KBM-7 (cell line): Measurements from ENCODE around the gene GRAMD2A.
A peak's percentile ranks its signal among the peaks of the same experiment; 100 is the strongest.

Source experiments
- DNase-seq: peaks from one replicate; pipeline ENCODE4 v3.0.0-alpha.2; 2015
- in situ Hi-C: fragments of 300-500 bp; cut with MboI; formaldehyde crosslinking; loops from 2 replicates; pipeline ENCODE4 v1.14.3; 2020; ENCODE audit warnings: low sequenced_read_pairs, low pct_unique_long_range_greater_than_20kb, mixed read lengths

GRAMD2A gene

DNA sequence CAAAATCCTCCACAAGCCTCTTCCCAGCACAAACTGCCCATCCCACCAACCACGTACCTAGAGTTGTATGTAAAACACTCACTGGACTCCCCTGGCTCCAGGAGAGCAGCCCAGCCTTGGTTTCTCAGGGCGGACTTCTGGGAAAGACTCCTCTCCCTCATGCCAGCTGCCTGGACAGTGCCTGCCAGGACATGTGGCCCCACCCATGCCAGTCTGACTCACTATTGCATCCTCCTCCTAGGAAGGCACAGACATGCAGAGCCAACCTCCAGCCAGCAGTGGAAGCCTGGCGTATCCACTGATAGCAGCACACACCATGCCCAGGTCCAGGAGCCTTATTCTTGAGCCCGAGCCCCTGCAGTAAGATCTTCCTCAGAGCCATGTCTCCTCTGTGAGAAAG lies 24.8 kb upstream of the GRAMD2A start:
- no peak for DNase-seq
- in situ Hi-C loops, result no loop called here

- in situ Hi-C loops, result no loop called here
- DNase-seq, result peak; percentile 51
These were observed 23.1 kb upstream of the GRAMD2A start for GRCh38 chr15:72220687-72221086.

DNA sequence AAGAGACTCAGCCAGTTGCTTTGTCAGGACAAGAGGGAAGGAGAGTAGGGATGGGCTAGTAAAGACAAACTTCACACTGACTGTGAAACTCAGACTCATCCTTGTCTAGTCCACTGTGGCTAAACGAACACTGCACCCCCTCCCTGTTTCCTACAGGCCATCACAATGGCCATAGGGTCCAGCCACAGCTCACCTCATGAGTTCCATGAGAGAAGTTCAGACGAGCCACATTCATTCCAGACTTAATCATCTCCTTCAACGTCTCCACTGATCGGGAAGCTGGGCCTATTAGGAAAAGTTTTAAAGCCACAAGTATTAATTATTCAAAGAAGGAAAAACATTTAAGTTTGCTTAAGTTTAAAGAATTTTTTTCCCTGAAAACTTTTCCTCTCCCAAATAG lies 19.6 kb upstream of the GRAMD2A start:
- in situ Hi-C loops, result no loop called here
- DNase-seq, result no peak

GRCh38 chr15:72216079-72216478 lies 18.5 kb upstream of the GRAMD2A start:
- DNase-seq, result no peak
- in situ Hi-C loops, result no loop called here

- no peak for DNase-seq
- in situ Hi-C loops, result no loop called here
These were observed 10.0 kb upstream of the GRAMD2A start for GRCh38 chr15:72207558-72208085.

- in situ Hi-C loops, result no loop called here
- no peak for DNase-seq
These were observed 9.1 kb upstream of the GRAMD2A start for GRCh38 chr15:72206677-72207000.

GRCh38 chr15:72205896-72206676 lies 8.5 kb upstream of the GRAMD2A start:
- in situ Hi-C loops, result no loop called here
- DNase-seq, result no peak

GRCh38 chr15:72205273-72205672 lies 7.7 kb upstream of the GRAMD2A start:
- in situ Hi-C loops, result no loop called here

DNA sequence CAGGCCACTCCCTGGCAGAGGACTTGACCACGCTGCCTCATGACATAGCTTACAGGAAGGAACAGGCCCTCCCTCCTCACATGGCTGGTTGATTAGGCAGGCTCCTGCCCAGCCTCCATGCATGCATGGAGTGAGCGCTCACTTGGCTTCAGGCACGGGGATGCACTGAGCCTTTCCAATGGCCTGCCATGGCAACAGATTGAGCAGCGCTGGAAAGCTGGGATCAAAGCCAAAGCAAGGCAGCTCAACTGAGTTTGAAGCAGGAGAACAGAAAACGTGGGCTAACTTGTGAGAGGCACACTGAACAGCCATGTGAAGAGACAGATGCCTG lies 5.9 kb upstream of the GRAMD2A start:
- no peak for DNase-seq

More at GRCh38 chr15:72205273-72205672, 7.7 kb upstream of the GRAMD2A start:
- no peak for DNase-seq

DNA sequence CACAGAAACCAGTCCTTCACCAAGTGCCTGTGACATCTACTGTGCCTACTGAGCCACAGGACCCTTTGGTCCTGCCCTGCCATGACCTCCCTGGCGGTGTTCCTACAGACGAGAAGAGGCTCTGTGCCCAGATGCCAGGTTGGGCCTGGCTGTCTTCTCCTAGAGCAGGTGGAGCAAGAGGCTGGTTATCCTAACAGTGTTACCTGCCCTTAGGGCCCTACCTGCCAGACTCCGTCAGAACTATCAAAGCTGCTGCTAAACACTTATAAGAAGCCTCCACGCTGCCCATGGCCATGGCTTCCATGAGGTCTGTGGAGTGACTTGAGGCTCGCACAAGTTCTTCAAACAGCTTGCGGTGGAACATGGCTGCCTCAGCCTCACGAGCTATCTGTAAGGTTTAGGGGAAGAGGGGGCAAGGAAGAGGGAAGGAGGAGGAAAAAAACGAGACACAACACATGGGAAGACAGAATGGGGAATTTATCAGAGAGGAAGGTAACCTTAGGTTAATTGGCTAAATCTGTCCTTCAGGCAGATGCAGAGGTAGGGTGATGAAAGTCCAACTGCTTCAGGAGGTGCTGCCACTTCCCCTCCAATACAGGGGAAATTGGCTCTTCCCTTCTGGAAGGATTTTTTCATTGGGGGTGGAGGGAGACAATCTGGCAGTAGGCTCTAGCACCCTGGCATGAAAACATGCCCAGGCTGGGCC lies 5.4 kb upstream of the GRAMD2A start:
- DNase-seq, result no peak
- in situ Hi-C loops, result no loop called here

More for the DNA sequence above, 5.9 kb upstream of the GRAMD2A start:
- in situ Hi-C loops, result no loop called here

- in situ Hi-C loops, result no loop called here
- no peak for DNase-seq
These were observed 4.7 kb upstream of the GRAMD2A start for GRCh38 chr15:72202302-72202701.

DNA sequence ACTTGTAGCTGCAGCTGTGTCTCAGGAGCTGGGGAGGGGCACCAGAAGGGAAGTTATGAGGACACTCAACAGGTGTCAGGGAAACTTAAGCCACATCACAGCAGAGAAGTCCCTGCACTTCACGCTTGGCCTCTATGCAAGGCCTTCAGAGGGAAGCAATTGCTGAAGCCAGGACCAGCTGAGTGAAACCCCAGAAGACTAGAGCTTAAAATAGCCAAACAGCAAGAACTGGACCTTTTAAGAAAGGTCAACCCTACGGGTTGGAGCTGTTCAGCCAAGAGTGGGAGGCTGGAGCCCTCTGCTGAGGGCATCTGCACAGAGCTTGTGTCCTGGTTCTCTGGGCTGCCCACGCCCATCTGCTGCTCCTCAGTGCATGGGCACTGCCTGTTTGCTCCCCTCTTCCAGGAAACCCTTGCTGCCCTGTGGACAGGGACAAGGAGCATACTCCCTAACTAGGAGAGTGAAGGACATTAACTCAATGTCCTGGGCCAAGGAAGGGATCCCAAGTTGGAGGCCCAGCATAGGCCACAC lies 3.9 kb upstream of the GRAMD2A start:
- no peak for DNase-seq
- in situ Hi-C loops, result no loop called here

GRCh38 chr15:72200395-72201237 lies 3.0 kb upstream of the GRAMD2A start:
- in situ Hi-C loops, result no loop called here
- DNase-seq, result no peak

- DNase-seq, result peak; percentile 91
- in situ Hi-C loops, result no loop called here
These were observed 2.2 kb upstream of the GRAMD2A start for GRCh38 chr15:72199721-72200212.

- no peak for DNase-seq
- in situ Hi-C loops, result no loop called here
These were observed 1.6 kb upstream of the GRAMD2A start for GRCh38 chr15:72199205-72199515.

GRCh38 chr15:72198356-72199204 lies 993 bp upstream of the GRAMD2A start:
- in situ Hi-C loops, result no loop called here
- no peak for DNase-seq

GRCh38 chr15:72197041-72197459 lies 537 bp downstream of the GRAMD2A start:
- in situ Hi-C loops, result no loop called here
- no peak for DNase-seq

- DNase-seq, result no peak
- in situ Hi-C loops, result no loop called here
These were observed 1.1 kb downstream of the GRAMD2A start for GRCh38 chr15:72196409-72197040.
